SK-N-SH treated with all-trans-retinoic acid at 6 μM for 48 hours (cell line): ENCODE results near the gene ARHGAP18.

ENCODE experiments used
- ATAC-seq: fragments of 200-7000 bp; cut with Tn5 transposase; 3 replicates; pipeline ENCODE4 v1.9.1; 2020; ENCODE audit warnings: mild to moderate bottlenecking, moderate library complexity
- ARNTL ChIP-seq: fragments of 450-650 bp; formaldehyde crosslinking; IDR thresholded peaks from 2 replicates; pipeline ENCODE4 v1.5.0; 2020; ENCODE audit warnings: low read depth, mild to moderate bottlenecking, moderate library complexity, borderline replicate concordance
- BACH2 ChIP-seq: fragments of 250-450 bp; sonication (Bioruptor Pico); IDR thresholded peaks from 2 replicates; pipeline ENCODE4 v1.9.0; 2021; ENCODE audit warnings: mild to moderate bottlenecking, borderline replicate concordance
- ESRRG ChIP-seq: fragments of 250-450 bp; sonication (Bioruptor Pico); IDR thresholded peaks from 2 replicates; pipeline ENCODE4 v1.6.1; 2021; ENCODE audit warnings: mild to moderate bottlenecking
- GLIS3 ChIP-seq: fragments of 250-450 bp; sonication (Bioruptor Pico); IDR thresholded peaks from 2 replicates; pipeline ENCODE4 v1.5.0; 2020; ENCODE audit warnings: mild to moderate bottlenecking, moderate library complexity
- ISL1 ChIP-seq: fragments of 250-450 bp; sonication (Bioruptor Pico); IDR thresholded peaks from 2 replicates; pipeline ENCODE4 v2.1.2; 2022; ENCODE audit warnings: mild to moderate bottlenecking, moderate library complexity
- OSR1 ChIP-seq: fragments of 250-450 bp; sonication (Bioruptor Pico); IDR thresholded peaks from 2 replicates; pipeline ENCODE4 v1.8.0; 2022; ENCODE audit warnings: moderate library complexity, mild to moderate bottlenecking, inconsistent platforms
- PATZ1 ChIP-seq: fragments of 250-450 bp; sonication (Bioruptor Pico); IDR thresholded peaks from 2 replicates; pipeline ENCODE4 v1.8.0; 2020; ENCODE audit warnings: mild to moderate bottlenecking, moderate library complexity, borderline replicate concordance
- RARB ChIP-seq: fragments of 250-450 bp; sonication (Bioruptor Pico); IDR thresholded peaks from 2 replicates; pipeline ENCODE4 v1.8.0; 2021; ENCODE audit warnings: mild to moderate bottlenecking, moderate library complexity
- SNAI2 ChIP-seq: fragments of 250-450 bp; sonication (Bioruptor Pico); IDR thresholded peaks from 2 replicates; pipeline ENCODE4 v1.5.0; 2020; ENCODE audit warnings: mild to moderate bottlenecking, moderate library complexity
- TCF4 ChIP-seq: fragments of 250-450 bp; sonication (Bioruptor Pico); IDR thresholded peaks from 2 replicates; pipeline ENCODE4 v1.8.0; 2021; ENCODE audit warnings: mild to moderate bottlenecking, moderate library complexity, borderline replicate concordance
- ZC3H10 ChIP-seq: fragments of 250-450 bp; sonication (Bioruptor Pico); IDR thresholded peaks from 2 replicates; pipeline ENCODE4 v1.5.1; 2021; ENCODE audit warnings: mild to moderate bottlenecking, moderate library complexity
- ZFP3 ChIP-seq: fragments of 250-450 bp; sonication (Bioruptor Pico); IDR thresholded peaks from 2 replicates; pipeline ENCODE4 v1.5.0; 2020; ENCODE audit warnings: mild to moderate bottlenecking, moderate library complexity
- ZFP30 ChIP-seq: fragments of 450-650 bp; formaldehyde crosslinking; IDR thresholded peaks from 2 replicates; pipeline ENCODE4 v1.5.0; 2022; ENCODE audit warnings: mild to moderate bottlenecking, moderate library complexity
- ZNF8 ChIP-seq: fragments of 450-650 bp; formaldehyde crosslinking; IDR thresholded peaks from 2 replicates; pipeline ENCODE4 v1.5.0; 2020; ENCODE audit warnings: mild to moderate bottlenecking, moderate library complexity
- TF ChIP-seq, protein P1 (sequence below): fragments of 250-450 bp; sonication (Bioruptor Pico); IDR thresholded peaks from 2 replicates; pipeline ENCODE4 v1.5.1; 2021; ENCODE audit warnings: mild to moderate bottlenecking, moderate library complexity
- TF ChIP-seq, protein P2 (sequence below): fragments of 250-450 bp; sonication (Bioruptor Pico); IDR thresholded peaks from 2 replicates; pipeline ENCODE4 v1.8.0; 2021; ENCODE audit warnings: low read depth, mild to moderate bottlenecking, moderate library complexity, borderline replicate concordance

The ARHGAP18 gene

DNA sequence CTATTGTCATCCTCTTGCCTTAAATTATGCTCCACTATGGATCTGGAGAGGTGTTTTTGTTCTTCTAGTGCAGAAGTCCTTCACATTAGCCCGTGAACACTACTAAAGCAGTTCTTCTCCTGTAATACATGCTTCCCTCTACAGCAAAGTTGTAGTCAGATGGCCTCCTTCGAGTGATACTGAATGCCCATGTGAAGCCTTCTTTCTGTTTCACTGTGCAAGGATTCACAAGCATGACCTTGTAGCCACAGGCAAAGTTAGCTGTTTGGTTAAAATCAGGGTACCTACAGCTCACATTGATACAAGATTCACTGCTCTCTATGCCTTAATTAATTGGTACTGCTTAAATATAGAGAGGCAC, 47.6 kb downstream of the ARHGAP18 start:
- ATAC-seq, result peak; percentile 13; the same call in 2 of the 3 replicates

GRCh38 chr6:129661536-129662405, 48.2 kb downstream of the ARHGAP18 start:
- peak; percentile 19 for ATAC-seq
- TF ChIP-seq ZC3H10 (no peak), ZFP30 (CRISPR knock-in tag) (no peak), ZFP3 (CRISPR knock-in tag) (no peak), PATZ1 (CRISPR knock-in tag) (no peak)

More for the DNA sequence above, 47.6 kb downstream of the ARHGAP18 start:
- no peak for TF ChIP-seq SNAI2 (CRISPR knock-in tag)
- no peak for TF ChIP-seq ARNTL (CRISPR knock-in tag)
- no peak for TF ChIP-seq ESRRG (CRISPR knock-in tag)
- no peak for TF ChIP-seq PATZ1 (CRISPR knock-in tag)
- TF ChIP-seq RARB (CRISPR knock-in tag), result no peak
- no peak for TF ChIP-seq ZFP3 (CRISPR knock-in tag)
- TF ChIP-seq TCF4 (CRISPR knock-in tag), result no peak
- TF ChIP-seq, protein P1, sequence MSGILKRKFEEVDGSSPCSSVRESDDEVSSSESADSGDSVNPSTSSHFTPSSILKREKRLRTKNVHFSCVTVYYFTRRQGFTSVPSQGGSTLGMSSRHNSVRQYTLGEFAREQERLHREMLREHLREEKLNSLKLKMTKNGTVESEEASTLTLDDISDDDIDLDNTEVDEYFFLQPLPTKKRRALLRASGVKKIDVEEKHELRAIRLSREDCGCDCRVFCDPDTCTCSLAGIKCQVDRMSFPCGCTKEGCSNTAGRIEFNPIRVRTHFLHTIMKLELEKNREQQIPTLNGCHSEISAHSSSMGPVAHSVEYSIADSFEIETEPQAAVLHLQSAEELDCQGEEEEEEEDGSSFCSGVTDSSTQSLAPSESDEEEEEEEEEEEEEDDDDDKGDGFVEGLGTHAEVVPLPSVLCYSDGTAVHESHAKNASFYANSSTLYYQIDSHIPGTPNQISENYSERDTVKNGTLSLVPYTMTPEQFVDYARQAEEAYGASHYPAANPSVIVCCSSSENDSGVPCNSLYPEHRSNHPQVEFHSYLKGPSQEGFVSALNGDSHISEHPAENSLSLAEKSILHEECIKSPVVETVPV (CRISPR knock-in tag), result no peak

GRCh38 chr6:129660346-129660676, 49.7 kb downstream of the ARHGAP18 start:
- ATAC-seq, result no peak
- TF ChIP-seq ZNF8 (no peak), GLIS3 (CRISPR knock-in tag) (no peak)
- TF ChIP-seq, protein P2, sequence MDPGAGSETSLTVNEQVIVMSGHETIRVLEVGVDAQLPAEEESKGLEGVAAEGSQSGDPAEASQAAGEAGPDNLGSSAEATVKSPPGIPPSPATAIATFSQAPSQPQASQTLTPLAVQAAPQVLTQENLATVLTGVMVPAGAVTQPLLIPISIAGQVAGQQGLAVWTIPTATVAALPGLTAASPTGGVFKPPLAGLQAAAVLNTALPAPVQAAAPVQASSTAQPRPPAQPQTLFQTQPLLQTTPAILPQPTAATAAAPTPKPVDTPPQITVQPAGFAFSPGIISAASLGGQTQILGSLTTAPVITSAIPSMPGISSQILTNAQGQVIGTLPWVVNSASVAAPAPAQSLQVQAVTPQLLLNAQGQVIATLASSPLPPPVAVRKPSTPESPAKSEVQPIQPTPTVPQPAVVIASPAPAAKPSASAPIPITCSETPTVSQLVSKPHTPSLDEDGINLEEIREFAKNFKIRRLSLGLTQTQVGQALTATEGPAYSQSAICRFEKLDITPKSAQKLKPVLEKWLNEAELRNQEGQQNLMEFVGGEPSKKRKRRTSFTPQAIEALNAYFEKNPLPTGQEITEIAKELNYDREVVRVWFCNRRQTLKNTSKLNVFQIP (CRISPR knock-in tag), result no peak

DNA sequence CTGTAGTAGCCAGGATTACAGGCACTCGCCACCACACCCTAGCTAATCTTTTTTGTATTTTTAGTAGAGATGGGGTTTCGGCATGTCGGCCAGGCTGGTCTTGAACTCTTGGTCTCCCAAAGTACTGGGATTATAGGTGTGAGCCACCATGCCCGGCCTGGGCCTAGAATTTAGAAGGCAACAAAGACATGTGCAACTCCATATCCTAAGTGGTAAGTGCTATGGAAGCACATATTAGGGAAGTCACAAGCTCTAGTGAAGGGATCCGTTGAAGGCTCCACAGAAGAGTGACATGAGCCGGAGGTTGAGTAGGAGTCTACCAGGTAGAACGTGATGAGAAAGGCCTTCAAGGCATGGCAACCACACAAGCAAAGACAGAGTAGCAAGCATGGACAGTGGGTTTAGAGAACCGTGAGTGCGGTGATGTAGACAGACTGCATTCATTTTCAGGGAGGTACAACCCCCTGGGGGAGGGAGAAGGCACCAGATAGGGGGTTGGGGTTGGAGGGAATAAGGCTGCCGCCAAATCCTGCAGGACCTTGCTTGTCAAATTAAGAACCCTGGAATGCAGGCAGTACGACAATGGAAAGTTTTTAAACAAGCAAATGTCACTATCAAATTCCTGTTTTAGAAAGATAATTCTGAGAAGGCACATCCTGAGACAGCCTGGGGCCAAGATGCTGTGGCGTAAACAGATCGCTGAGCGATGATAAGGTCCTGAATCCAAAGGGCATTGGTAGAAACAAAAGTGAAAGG, 50.2 kb downstream of the ARHGAP18 start:
- TF ChIP-seq ARNTL (CRISPR knock-in tag) (no peak), ISL1 (CRISPR knock-in tag) (no peak), TCF4 (CRISPR knock-in tag) (no peak), OSR1 (CRISPR knock-in tag) (no peak), BACH2 (CRISPR knock-in tag) (no peak)
- TF ChIP-seq, protein P1 (CRISPR knock-in tag), result no peak
- ATAC-seq, result peak; percentile 64
